Endothelial cell of umbilical vein (primary cell): Measurements from ENCODE around the gene TSPAN33. TPM values are rescaled to one million over a fixed set of nuclear protein-coding genes. Genes with fewer than 3 reads are reported as not detected.

ENCODE experiments used
- BruUV-seq: library from RNA; stranded (reverse); fragments of 400-500 nt; replicated peaks from 2 replicates; lab custom pipeline; 2021; lab: Mats Ljungman, UMichigan
- CTCF ChIA-PET: fragments of 300-600, 350-600 bp; sonication (Branson Sonifier 250); formaldehyde crosslinking; loops from one replicate; lab custom pipeline; 2021; ENCODE audit warnings: antibody characterized with exemption, inconsistent platforms; lab: Charles Lee
- POLR2A ChIA-PET: fragments of 300-600, 350-600 bp; sonication (Branson Sonifier 250); formaldehyde crosslinking; loops from one replicate; lab custom pipeline; 2021; ENCODE audit warnings: antibody characterized with exemption, inconsistent platforms; lab: Charles Lee
- DNase-seq: peaks from one replicate; pipeline ENCODE4 v3.0.0-alpha.2; 2011; ENCODE audit warnings: low read depth, low spot score
- FAIRE-seq: peaks from 2 replicates; lab custom pipeline; 2011; peaks lifted over from hg19 to GRCh38; lab: Jason Lieb, UNC
- H2AFZ ChIP-seq: 2 replicates; pipeline ENCODE4 v1.6.0; 2012; ENCODE audit warnings: low read depth, low read length, control low read depth, inconsistent platforms
- H3K27ac ChIP-seq: 2 replicates; pipeline ENCODE4 v1.5.1; 2011; ENCODE audit warnings: low read depth, mild to moderate bottlenecking, control low read depth, low read length, moderate library complexity; ENCODE audit not compliant: insufficient read depth
- H3K27me3 ChIP-seq, 2 experiments: 2 replicates each; pipeline versions ENCODE4 v1.6.0 to v1.6.1; 2011; ENCODE audit warnings: low read length in 2 of 2, mixed read lengths in 1 of 2; ENCODE audit not compliant: control insufficient read depth in 2 of 2, insufficient read depth in 2 of 2
- H3K36me3 ChIP-seq, 2 experiments: 2 replicates in 1 of 2; 3 replicates in 1 of 2; pipeline ENCODE4 v1.5.1; 2011; ENCODE audit warnings: low read length in 2 of 2, mild to moderate bottlenecking in 1 of 2, moderate library complexity in 1 of 2; ENCODE audit not compliant: control insufficient read depth in 2 of 2, insufficient read depth in 2 of 2; ENCODE audit errors: extremely low read depth in 1 of 2
- H3K4me1 ChIP-seq: 3 replicates; pipeline ENCODE4 v1.5.1; 2011; ENCODE audit warnings: mild to moderate bottlenecking, low read length; ENCODE audit not compliant: control insufficient read depth, insufficient read depth; ENCODE audit errors: extremely low read depth
- H3K4me2 ChIP-seq: 2 replicates; pipeline ENCODE4 v1.6.1; 2011; ENCODE audit warnings: low read length, control low read depth, mixed read lengths; ENCODE audit not compliant: insufficient read depth
- H3K4me3 ChIP-seq, 3 experiments: fragments of 200-600 bp in 1 of 3; sonication (generic), shearing (Covaris generic) in 1 of 3; replicated peaks in 1 of 3; 2 replicates each; pipeline ENCODE4 v1.5.1; 2011 to 2016; ENCODE audit warnings: control low read depth in 3 of 3, low read length in 3 of 3, mild to moderate bottlenecking in 2 of 3, inconsistent platforms in 1 of 3, low read depth in 1 of 3, moderate library complexity in 1 of 3; ENCODE audit not compliant: insufficient read depth in 1 of 3
- H3K79me2 ChIP-seq: 2 replicates; pipeline ENCODE4 v1.6.0; 2012; ENCODE audit warnings: low read length, inconsistent platforms; ENCODE audit not compliant: control insufficient read depth, insufficient read depth
- H3K9ac ChIP-seq: replicated peaks from 2 replicates; pipeline ENCODE3; 2011; ENCODE audit warnings: low read length, control low read depth; ENCODE audit not compliant: insufficient read depth; ENCODE audit errors: extremely low read depth
- H3K9me1 ChIP-seq: replicated peaks from 3 replicates; pipeline ENCODE4 v1.6.0; 2011; ENCODE audit warnings: mild to moderate bottlenecking, low read length; ENCODE audit not compliant: control insufficient read depth, insufficient read depth; ENCODE audit errors: extremely low read depth
- H3K9me3 ChIP-seq: replicated peaks from 2 replicates; pipeline ENCODE4 v1.5.1; 2012; ENCODE audit warnings: low read length, inconsistent platforms; ENCODE audit not compliant: control insufficient read depth, insufficient read depth
- H4K20me1 ChIP-seq: replicated peaks from 2 replicates; pipeline ENCODE3; 2011; ENCODE audit warnings: mild to moderate bottlenecking, low read length; ENCODE audit not compliant: control insufficient read depth, insufficient read depth; ENCODE audit errors: extremely low read depth
- EZH2 ChIP-seq: IDR thresholded peaks from 2 replicates; pipeline ENCODE4 v1.6.1; 2012; ENCODE audit warnings: borderline replicate concordance, low read depth, mild to moderate bottlenecking, moderate library complexity, low read length, inconsistent platforms; ENCODE audit not compliant: severe bottlenecking
- FOS ChIP-seq: IDR thresholded peaks from 2 replicates; pipeline ENCODE4 v1.6.1; 2011; ENCODE audit warnings: mild to moderate bottlenecking, low read length, moderate library complexity, borderline replicate concordance; ENCODE audit not compliant: insufficient read depth
- GATA2 ChIP-seq: IDR thresholded peaks from 2 replicates; pipeline ENCODE4 v1.7.0; 2011; ENCODE audit warnings: low read depth, mild to moderate bottlenecking, moderate library complexity, mixed read lengths, low read length; ENCODE audit not compliant: insufficient read length, insufficient read depth
- JUN ChIP-seq: IDR thresholded peaks from 2 replicates; pipeline ENCODE4 v1.6.1; 2011; ENCODE audit warnings: borderline replicate concordance, low read depth; ENCODE audit not compliant: insufficient read length, insufficient read depth
- MYC ChIP-seq: IDR thresholded peaks from one replicate; pipeline ENCODE4 v1.6.1; 2011; ENCODE audit warnings: mild to moderate bottlenecking, low read depth, low read length
- POLR2AphosphoS5 ChIP-seq: IDR thresholded peaks from 2 replicates; pipeline ENCODE4 v1.6.1; 2012; ENCODE audit warnings: low read depth, mild to moderate bottlenecking, control low read depth, low read length, moderate library complexity; ENCODE audit not compliant: insufficient read depth
- dilution Hi-C: fragments of 300-500 bp; cut with MboI; formaldehyde crosslinking; loops from one replicate; pipeline ENCODE4 v1.15.0; 2019; ENCODE audit warnings: low sequenced_read_pairs; ENCODE audit not compliant: extremely low pct_ligation_motif_present
- intact Hi-C: fragments of 100-400 bp; cut with micrococcal nuclease; formaldehyde crosslinking; loops from one replicate; pipeline ENCODE4 v1.10.0; 2022
- polyA plus RNA-seq, 4 experiments: library from polyadenylated mRNA; depleted of rRNA in 3 of 4; stranded (reverse) in 3 of 4; unstranded in 1 of 4; fragments of >200 nt; gene quantifications; 2 replicates each; pipeline versions ENCODE4 v1.2.1 to v1.2.3, GENCODE V29; 2011 to 2012; ENCODE audit warnings: missing spikeins in 1 of 4
- total RNA-seq: library from RNA; stranded (reverse); gene quantifications from 2 replicates; pipeline ENCODE4 v1.2.3, GENCODE V29; 2021
- TF ChIP-seq, protein P1 (sequence below): IDR thresholded peaks from 2 replicates; pipeline ENCODE4 v1.6.1; 2011; ENCODE audit not compliant: insufficient read depth, insufficient read length
- TF ChIP-seq, protein P2 (sequence below), 2 donors: IDR thresholded peaks; 1 replicate in 1 of 2; 2 replicates in 1 of 2; pipeline ENCODE4 v1.5.1; 2011; ENCODE audit warnings: low read length in 2 of 2, mild to moderate bottlenecking in 2 of 2, moderate library complexity in 2 of 2, control low read depth in 1 of 2, inconsistent platforms in 1 of 2, low read depth in 1 of 2; ENCODE audit not compliant: insufficient read depth in 1 of 2; ENCODE audit errors: extremely low read depth in 1 of 2

Gene TSPAN33
- total and polyA plus RNA-seq, 2 donors (not counting 3 experiments of a cell fraction or from before 2014, with no cell fraction given): 0.21 TPM; not detected in 1

DNA sequence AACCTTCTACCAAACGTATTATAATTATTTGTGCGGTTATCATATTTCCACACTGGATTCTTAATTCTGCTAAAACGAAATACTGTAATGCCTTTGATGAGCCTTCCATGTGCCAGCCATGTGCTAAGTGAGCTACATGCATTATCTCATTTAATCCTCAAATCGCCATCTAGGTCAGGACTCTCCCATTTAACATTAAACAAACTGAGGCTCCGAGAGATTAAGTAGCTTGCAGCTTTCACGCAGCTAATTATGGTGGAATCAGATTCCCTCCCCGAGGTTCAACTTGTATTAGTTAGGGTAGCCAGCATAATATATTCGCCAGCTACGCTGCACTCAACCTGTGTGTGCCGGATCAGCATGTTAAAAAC is 798 bp upstream of the TSPAN33 start:
- peaks cover 39 to 43% of the 10 kb centered on the region in 2 experiments for H3K27me3 ChIP-seq
- H3K36me3 ChIP-seq: no peaks in the 10 kb centered on the region
- no peak overlapping the region for H2AFZ ChIP-seq
- no peak overlapping the region for H3K4me3 ChIP-seq
- no peaks in the 10 kb centered on the region for H4K20me1 ChIP-seq
- no peak overlapping the region for H3K27ac ChIP-seq
- no peaks in the 10 kb centered on the region for H3K79me2 ChIP-seq
- H3K9me1 ChIP-seq: no peaks in the 10 kb centered on the region
- no peak overlapping the region for H3K4me2 ChIP-seq
- intact Hi-C loops: no loop called here
- dilution Hi-C loops: no loop called here
- POLR2A ChIA-PET: no interaction called here
- no peaks in the 10 kb centered on the region for H3K9me3 ChIP-seq
- FAIRE-seq: no peak
- no peak for DNase-seq
- no peak for TF ChIP-seq JUN
- TF ChIP-seq FOS: no peak
- H3K4me1 ChIP-seq: peaks cover 9% of the 10 kb centered on the region
- CTCF ChIA-PET: interaction anchor here (1.1 to 5.4 kb wide), 2 partner anchors 12 to 20 kb away, joined by 4 to 50 read pairs; no protein-coding TSS in a partner anchor
- H3K9ac ChIP-seq: no peak overlapping the region
- BruUV-seq: no TSS peak

DNA sequence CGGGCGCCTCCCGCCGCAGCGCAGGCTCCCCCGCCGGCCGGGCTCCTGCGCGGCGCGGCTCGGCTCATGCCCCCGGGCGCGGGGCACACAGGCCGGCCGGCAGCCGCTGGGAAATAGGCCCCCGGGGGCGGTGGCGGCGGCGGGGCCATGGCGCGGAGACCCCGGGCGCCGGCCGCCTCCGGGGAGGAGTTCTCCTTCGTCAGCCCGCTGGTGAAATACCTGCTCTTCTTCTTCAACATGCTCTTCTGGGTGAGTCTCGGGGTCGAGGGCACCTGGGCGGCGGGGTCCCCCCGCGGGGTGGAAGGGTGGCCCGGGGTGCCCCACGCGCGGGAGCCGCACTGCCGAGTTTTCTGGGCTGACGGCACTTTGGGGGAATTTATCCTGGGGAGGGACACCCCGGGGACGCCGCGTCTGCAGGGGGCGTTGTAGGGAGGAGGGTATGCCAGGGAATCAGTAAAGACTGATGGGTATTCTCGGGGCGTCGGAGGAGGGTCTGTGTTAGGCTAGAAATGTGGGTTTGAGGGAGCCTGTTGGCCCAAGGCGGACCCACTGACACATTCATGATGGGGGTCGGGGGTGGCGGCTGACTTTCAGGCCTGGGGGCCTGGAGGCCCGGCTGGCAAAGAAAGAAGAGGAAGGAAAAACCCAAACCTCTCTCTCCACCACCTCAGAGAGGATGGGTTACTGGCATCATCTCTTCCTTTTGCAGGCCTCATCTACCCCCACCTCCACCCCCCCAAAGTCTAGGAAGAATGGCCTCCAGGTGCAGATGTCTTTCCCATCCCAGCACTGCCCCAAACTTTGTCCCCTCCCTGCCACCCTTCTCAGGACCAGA is 544 bp downstream of the TSPAN33 start:
- Histone ChIP-seq H2AFZ (peak overlapping the region; percentile 37), H4K20me1 (no peaks in the 10 kb centered on the region), H3K27ac (no peak overlapping the region), H3K9me3 (no peaks in the 10 kb centered on the region), H3K4me2 (peak overlapping the region; percentile 57), H3K36me3 (no peaks in the 10 kb centered on the region), H3K9me1 (no peaks in the 10 kb centered on the region), H3K79me2 (no peaks in the 10 kb centered on the region), H3K4me3 (peak overlapping the region in 2 of 3 experiments; percentile 27 to 28), H3K4me1 (peaks cover 9% of the 10 kb centered on the region), H3K9ac (no peak overlapping the region), H3K27me3 (peaks cover 39 to 43% of the 10 kb centered on the region in 2 experiments)
- POLR2A ChIA-PET: no interaction called here
- TF ChIP-seq, protein P1, sequence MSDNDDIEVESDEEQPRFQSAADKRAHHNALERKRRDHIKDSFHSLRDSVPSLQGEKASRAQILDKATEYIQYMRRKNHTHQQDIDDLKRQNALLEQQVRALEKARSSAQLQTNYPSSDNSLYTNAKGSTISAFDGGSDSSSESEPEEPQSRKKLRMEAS: no peak
- TF ChIP-seq GATA2 (no peak), FOS (no peak), POLR2AphosphoS5 (no peak), EZH2 (peak; percentile 26), MYC (no peak)
- TF ChIP-seq, protein P2, sequence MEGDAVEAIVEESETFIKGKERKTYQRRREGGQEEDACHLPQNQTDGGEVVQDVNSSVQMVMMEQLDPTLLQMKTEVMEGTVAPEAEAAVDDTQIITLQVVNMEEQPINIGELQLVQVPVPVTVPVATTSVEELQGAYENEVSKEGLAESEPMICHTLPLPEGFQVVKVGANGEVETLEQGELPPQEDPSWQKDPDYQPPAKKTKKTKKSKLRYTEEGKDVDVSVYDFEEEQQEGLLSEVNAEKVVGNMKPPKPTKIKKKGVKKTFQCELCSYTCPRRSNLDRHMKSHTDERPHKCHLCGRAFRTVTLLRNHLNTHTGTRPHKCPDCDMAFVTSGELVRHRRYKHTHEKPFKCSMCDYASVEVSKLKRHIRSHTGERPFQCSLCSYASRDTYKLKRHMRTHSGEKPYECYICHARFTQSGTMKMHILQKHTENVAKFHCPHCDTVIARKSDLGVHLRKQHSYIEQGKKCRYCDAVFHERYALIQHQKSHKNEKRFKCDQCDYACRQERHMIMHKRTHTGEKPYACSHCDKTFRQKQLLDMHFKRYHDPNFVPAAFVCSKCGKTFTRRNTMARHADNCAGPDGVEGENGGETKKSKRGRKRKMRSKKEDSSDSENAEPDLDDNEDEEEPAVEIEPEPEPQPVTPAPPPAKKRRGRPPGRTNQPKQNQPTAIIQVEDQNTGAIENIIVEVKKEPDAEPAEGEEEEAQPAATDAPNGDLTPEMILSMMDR (IDR thresholded peaks at IDR 0.05; ENCODE audit: extremely low read depth in 1 of 2, insufficient read depth in 1 of 2, low read depth in 1 of 2, low read length in 2 of 2): peak; percentile 3 to 15
- dilution Hi-C loops (no loop called here), intact Hi-C loops (no loop called here)
- FAIRE-seq (no peak), DNase-seq (no peak)
- CTCF ChIA-PET: interaction anchor here (1.1 to 5.4 kb wide), 2 partner anchors 11 to 19 kb away, joined by 4 to 50 read pairs; no protein-coding TSS in a partner anchor
- BruUV-seq: no TSS peak
